BJ (cell line): ENCODE measurements around the gene APCDD1. TPM values are rescaled to one million over a fixed set of nuclear protein-coding genes. Genes with fewer than 3 reads are reported as not detected.
"Not testable (repeated sequence)": the region's sequence is repeated elsewhere in the genome, so short reads cannot be mapped to it uniquely, and the experiment has no call there.

Experiments
- CTCF ChIA-PET: fragments of 350-600 bp; formaldehyde crosslinking; extraction: SDS; loops from one replicate; lab custom pipeline; 2021; ENCODE audit warnings: antibody characterized with exemption, inconsistent platforms; lab: Yijun Ruan, JAX
- POLR2A ChIA-PET: fragments of 300-600 bp; sonication (Branson Sonifier 250); formaldehyde crosslinking; extraction: SDS; loops from one replicate; lab custom pipeline; 2021; ENCODE audit warnings: antibody characterized with exemption; lab: Charles Lee
- DNase-seq: peaks from one replicate; pipeline ENCODE4 v3.0.0-alpha.2; 2011; ENCODE audit warnings: low read depth
- H3K27me3 ChIP-seq: 2 replicates; pipeline ENCODE4 v1.6.0; 2011; ENCODE audit warnings: low read length; ENCODE audit not compliant: control insufficient read depth, insufficient read depth
- H3K36me3 ChIP-seq: 2 replicates; pipeline ENCODE4 v1.5.1; 2011; ENCODE audit warnings: low read length; ENCODE audit not compliant: control insufficient read depth, insufficient read depth
- H3K4me3 ChIP-seq: 2 replicates; pipeline ENCODE4 v1.5.1; 2011; ENCODE audit warnings: low read depth, mild to moderate bottlenecking, control low read depth, low read length
- polyA plus RNA-seq: library from polyadenylated mRNA; depleted of rRNA; stranded (reverse); fragments of >200 nt; gene quantifications from 2 replicates; pipeline ENCODE4 v1.2.3, GENCODE V29; 2011; rRNA removed
- TF ChIP-seq, protein P1 (sequence below): IDR thresholded peaks from 2 replicates; pipeline ENCODE4 v1.5.1; 2011; ENCODE audit warnings: low read depth, mild to moderate bottlenecking, control low read depth, inconsistent platforms, low read length, moderate library complexity; ENCODE audit not compliant: insufficient read depth

The APCDD1 gene
- polyA plus RNA-seq, 1 experiment, result 32.4 TPM

GRCh38 chr18:10537765-10538164 is 83.3 kb downstream of the APCDD1 start:
- no peak overlapping the region for H3K4me3 ChIP-seq
- no peaks in the 10 kb centered on the region for H3K27me3 ChIP-seq
- TF ChIP-seq, protein P1, sequence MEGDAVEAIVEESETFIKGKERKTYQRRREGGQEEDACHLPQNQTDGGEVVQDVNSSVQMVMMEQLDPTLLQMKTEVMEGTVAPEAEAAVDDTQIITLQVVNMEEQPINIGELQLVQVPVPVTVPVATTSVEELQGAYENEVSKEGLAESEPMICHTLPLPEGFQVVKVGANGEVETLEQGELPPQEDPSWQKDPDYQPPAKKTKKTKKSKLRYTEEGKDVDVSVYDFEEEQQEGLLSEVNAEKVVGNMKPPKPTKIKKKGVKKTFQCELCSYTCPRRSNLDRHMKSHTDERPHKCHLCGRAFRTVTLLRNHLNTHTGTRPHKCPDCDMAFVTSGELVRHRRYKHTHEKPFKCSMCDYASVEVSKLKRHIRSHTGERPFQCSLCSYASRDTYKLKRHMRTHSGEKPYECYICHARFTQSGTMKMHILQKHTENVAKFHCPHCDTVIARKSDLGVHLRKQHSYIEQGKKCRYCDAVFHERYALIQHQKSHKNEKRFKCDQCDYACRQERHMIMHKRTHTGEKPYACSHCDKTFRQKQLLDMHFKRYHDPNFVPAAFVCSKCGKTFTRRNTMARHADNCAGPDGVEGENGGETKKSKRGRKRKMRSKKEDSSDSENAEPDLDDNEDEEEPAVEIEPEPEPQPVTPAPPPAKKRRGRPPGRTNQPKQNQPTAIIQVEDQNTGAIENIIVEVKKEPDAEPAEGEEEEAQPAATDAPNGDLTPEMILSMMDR, result no peak
- POLR2A ChIA-PET, result no interaction called here
- CTCF ChIA-PET, result interaction anchor here (1.8 kb wide), 1 partner anchor 22 kb away, joined by 4 read pairs; no protein-coding TSS in a partner anchor
- H3K36me3 ChIP-seq, result peaks cover 6% of the 10 kb centered on the region
- DNase-seq, result no peak

- H3K27me3 ChIP-seq, H3K4me3 ChIP-seq, H3K36me3 ChIP-seq, DNase-seq, POLR2A ChIA-PET: not testable (repeated sequence)
- CTCF ChIA-PET, result interaction anchor here (1.8 kb wide), 1 partner anchor 21 kb away, joined by 4 read pairs; no protein-coding TSS in a partner anchor
These were observed 84.7 kb downstream of the APCDD1 start for GRCh38 chr18:10539124-10539523.

Other genes with a start within 250 kb of the APCDD1 start
- gene NAPG, start 71.4 kb downstream of the APCDD1 start, polyA plus RNA-seq, result 15.4 and 23.0 TPM in 2 replicates